Right atrium auricular region (tissue), 2 donors: Measurements from ENCODE around the gene PDHX. TPM values are rescaled to one million over a fixed set of nuclear protein-coding genes. Genes with fewer than 3 reads are reported as not detected.

Source experiments
- DNase-seq: peaks from one replicate; pipeline ENCODE4 v3.0.0-alpha.2; 2019; ENCODE audit warnings: low spot score
- H3K27ac ChIP-seq, 2 donors: fragments of 200-600 bp; sonication (generic); 1 replicate in 1 of 2; 2 replicates in 1 of 2; pipeline ENCODE4 v1.5.1; 2016 to 2019
- H3K27me3 ChIP-seq, 2 donors: fragments of 200-600 bp; sonication (generic); one replicate each; pipeline versions ENCODE4 v1.5.1 to v1.6.0; 2017 to 2019
- H3K36me3 ChIP-seq: fragments of 200-600 bp; sonication (generic); one replicate; pipeline ENCODE4 v1.5.1; 2016
- H3K4me1 ChIP-seq, 2 donors: fragments of 200-600 bp; sonication (generic); one replicate each; pipeline versions ENCODE4 v1.5.1 to v1.6.0; 2017 to 2019
- H3K4me3 ChIP-seq, 2 donors: fragments of 200-600 bp; sonication (generic); 1 replicate in 1 of 2; 2 replicates in 1 of 2; pipeline ENCODE4 v1.5.1; 2017 to 2019; ENCODE audit warnings: mild to moderate bottlenecking in 1 of 2, moderate library complexity in 1 of 2
- H3K9me3 ChIP-seq, 2 donors: fragments of 200-600 bp; sonication (generic); one replicate each; pipeline ENCODE4 v1.5.1; 2019
- CTCF ChIP-seq, 2 donors: fragments of 200-600 bp; sonication (generic); IDR thresholded peaks; one replicate each; pipeline ENCODE4 v1.5.1; 2019; ENCODE audit warnings: antibody characterized with exemption in 2 of 2
- total RNA-seq, 2 donors: library from RNA; depleted of rRNA; stranded (reverse); fragments of >200 nt; gene quantifications; one replicate each; pipeline ENCODE4 v1.1.0, GENCODE V29; 2016

Gene PDHX
- total RNA-seq, 2 donors from 2014 or later: 47.2 to 94.0 TPM

- DNase-seq: no peak
- no peaks in the 10 kb centered on the region for H3K9me3 ChIP-seq
- TF ChIP-seq CTCF (IDR thresholded peaks at IDR 0.05): no peak
- H3K4me1 ChIP-seq: no peaks in the 10 kb centered on the region
- no peak overlapping the region for H3K27ac ChIP-seq
- H3K27me3 ChIP-seq: no peaks in the 10 kb centered on the region
- peaks cover 11% of the 10 kb centered on the region for H3K36me3 ChIP-seq
- no peak overlapping the region for H3K4me3 ChIP-seq
Observed at GRCh38 chr11:34964610-34965331, 48.4 kb downstream of the PDHX start.

- Histone ChIP-seq H3K27ac (no peak overlapping the region), H3K4me1 (no peaks in the 10 kb centered on the region), H3K9me3 (no peaks in the 10 kb centered on the region), H3K4me3 (no peak overlapping the region), H3K27me3 (no peaks in the 10 kb centered on the region), H3K36me3 (peaks cover 33% of the 10 kb centered on the region)
- DNase-seq: no peak
- no peak for TF ChIP-seq CTCF (IDR thresholded peaks at IDR 0.05)
Observed at GRCh38 chr11:34968862-34969261, 52.4 kb downstream of the PDHX start.

GRCh38 chr11:34970033-34970432 lies 53.6 kb downstream of the PDHX start:
- no peak overlapping the region for H3K27ac ChIP-seq
- no peaks in the 10 kb centered on the region for H3K27me3 ChIP-seq
- peaks cover 31% of the 10 kb centered on the region for H3K36me3 ChIP-seq
- no peak for TF ChIP-seq CTCF (IDR thresholded peaks at IDR 0.05)
- no peaks in the 10 kb centered on the region for H3K9me3 ChIP-seq
- DNase-seq: no peak
- H3K4me1 ChIP-seq: no peaks in the 10 kb centered on the region
- H3K4me3 ChIP-seq: no peak overlapping the region

GRCh38 chr11:34970480-34970879 lies 54.1 kb downstream of the PDHX start:
- H3K4me3 ChIP-seq: no peak overlapping the region
- no peak overlapping the region for H3K27ac ChIP-seq
- no peak for TF ChIP-seq CTCF (IDR thresholded peaks at IDR 0.05)
- no peaks in the 10 kb centered on the region for H3K9me3 ChIP-seq
- H3K27me3 ChIP-seq: no peaks in the 10 kb centered on the region
- no peaks in the 10 kb centered on the region for H3K4me1 ChIP-seq
- DNase-seq: no peak
- H3K36me3 ChIP-seq: peaks cover 28% of the 10 kb centered on the region

- no peaks in the 10 kb centered on the region for H3K27me3 ChIP-seq
- H3K36me3 ChIP-seq: peaks cover 28% of the 10 kb centered on the region
- H3K9me3 ChIP-seq: no peaks in the 10 kb centered on the region
- DNase-seq: no peak
- no peak overlapping the region for H3K27ac ChIP-seq
- H3K4me3 ChIP-seq: no peak overlapping the region
- no peaks in the 10 kb centered on the region for H3K4me1 ChIP-seq
- no peak for TF ChIP-seq CTCF (IDR thresholded peaks at IDR 0.05)
Observed at GRCh38 chr11:34971928-34972327, 55.5 kb downstream of the PDHX start.

GRCh38 chr11:34972366-34972765 lies 55.9 kb downstream of the PDHX start:
- no peak for TF ChIP-seq CTCF (IDR thresholded peaks at IDR 0.05)
- no peak for DNase-seq
- H3K36me3 ChIP-seq: peaks cover 28% of the 10 kb centered on the region

More at GRCh38 chr11:34972366-34972765, 55.9 kb downstream of the PDHX start:
- H3K4me3 ChIP-seq: no peak overlapping the region
- H3K4me1 ChIP-seq: peaks cover 0 to 2% of the 10 kb centered on the region in 2 donors
- H3K9me3 ChIP-seq: no peaks in the 10 kb centered on the region
- H3K27ac ChIP-seq: no peak overlapping the region
- no peaks in the 10 kb centered on the region for H3K27me3 ChIP-seq
